GM19467 (cell line): ENCODE results near the gene MZT2B.
"Not testable (repeated sequence)": the region's sequence is repeated elsewhere in the genome, so short reads cannot be mapped to it uniquely, and the experiment has no call there.

ENCODE experiments used
- ATAC-seq: cut with Tn5 transposase; IDR thresholded peaks from one replicate; pipeline ENCODE4 v1.9.1; 2021; ENCODE audit warnings: mild to moderate bottlenecking, moderate library complexity; ENCODE audit not compliant: unreplicated experiment

Gene MZT2B

GRCh38 chr2:130169896-130170295, 12.2 kb upstream of the MZT2B start:
- no peak for ATAC-seq

GRCh38 chr2:130174866-130175265, 7.2 kb upstream of the MZT2B start:
- ATAC-seq: not testable (repeated sequence)

- not testable (repeated sequence) for ATAC-seq
Observed at GRCh38 chr2:130180404-130181324, 1.4 kb upstream of the MZT2B start.

GRCh38 chr2:130181325-130181879, 660 bp upstream of the MZT2B start, which contains the start of gene SMPD4:
TSS of gene SMPD4 (minus strand) at chr2:130181602. CDS start at chr2:130176592, 5,010 bp downstream.
- peak; percentile 61 for ATAC-seq

GRCh38 chr2:130182826-130183511, 907 bp downstream of the MZT2B start:
- peak; percentile 13 for ATAC-seq

- no peak for ATAC-seq
Observed at GRCh38 chr2:130183512-130184373, 1.7 kb downstream of the MZT2B start.

GRCh38 chr2:130185436-130185835, 3.4 kb downstream of the MZT2B start:
- ATAC-seq: no peak

GRCh38 chr2:130185896-130186295, 3.8 kb downstream of the MZT2B start:
- ATAC-seq: no peak

- no peak for ATAC-seq
Observed at GRCh38 chr2:130186391-130186790, 4.3 kb downstream of the MZT2B start.

GRCh38 chr2:130187268-130187667, 5.2 kb downstream of the MZT2B start:
- ATAC-seq: no peak

GRCh38 chr2:130187859-130188792, 6.1 kb downstream of the MZT2B start:
- not testable (repeated sequence) for ATAC-seq

GRCh38 chr2:130188958-130189357, 6.9 kb downstream of the MZT2B start:
- not testable (repeated sequence) for ATAC-seq

GRCh38 chr2:130190237-130190636, 8.2 kb downstream of the MZT2B start:
- ATAC-seq: no peak

GRCh38 chr2:130191319-130191718, 9.3 kb downstream of the MZT2B start:
- ATAC-seq: not testable (repeated sequence)

GRCh38 chr2:130192451-130192850, 10.4 kb downstream of the MZT2B start:
- ATAC-seq: not testable (repeated sequence)

GRCh38 chr2:130193824-130194223, 11.8 kb downstream of the MZT2B start:
- not testable (repeated sequence) for ATAC-seq

- not testable (repeated sequence) for ATAC-seq
Observed at GRCh38 chr2:130195089-130195635, 13.1 kb downstream of the MZT2B start.

- ATAC-seq: not testable (repeated sequence)
Observed at GRCh38 chr2:130196052-130196451, 14.0 kb downstream of the MZT2B start.

GRCh38 chr2:130198343-130198742, 16.3 kb downstream of the MZT2B start, which contains the start of gene TUBA3E:
TSS of gene TUBA3E (minus strand) at chr2:130198439. CDS start at chr2:130198360, 79 bp downstream.
- ATAC-seq: no peak
